GM21515 (cell line): ENCODE data around the gene RHBDL3.
"Not testable (repeated sequence)": the region's sequence is repeated elsewhere in the genome, so short reads cannot be mapped to it uniquely, and the experiment has no call there.

Experiments
- ATAC-seq: cut with Tn5 transposase; IDR thresholded peaks from one replicate; pipeline ENCODE4 v1.9.1; 2021; ENCODE audit not compliant: unreplicated experiment

The RHBDL3 gene

GRCh38 chr17:32323046-32323445, 57.4 kb downstream of the RHBDL3 start:
- ATAC-seq: no peak

- no peak for ATAC-seq
These were observed 58.3 kb downstream of the RHBDL3 start for GRCh38 chr17:32323811-32324491.

- ATAC-seq: no peak
These were observed 62.3 kb downstream of the RHBDL3 start for GRCh38 chr17:32327911-32328310.

GRCh38 chr17:32330147-32330546, 64.5 kb downstream of the RHBDL3 start:
- no peak for ATAC-seq

GRCh38 chr17:32331243-32332040, 65.8 kb downstream of the RHBDL3 start:
- ATAC-seq: no peak

GRCh38 chr17:32333187-32333586, 67.6 kb downstream of the RHBDL3 start:
- no peak for ATAC-seq

- ATAC-seq: no peak
These were observed 69.4 kb downstream of the RHBDL3 start for GRCh38 chr17:32335046-32335445.

- ATAC-seq: no peak
These were observed 70.1 kb downstream of the RHBDL3 start for GRCh38 chr17:32335687-32336086.

- no peak for ATAC-seq
These were observed 75.7 kb downstream of the RHBDL3 start for GRCh38 chr17:32341141-32341856.

GRCh38 chr17:32341857-32342602, 76.4 kb downstream of the RHBDL3 start, which contains the start of gene C17orf75:
Gene C17orf75, minus strand, starts transcription at chr17:32342173. Its CDS starts 34 bp downstream, at chr17:32342139.
- no peak for ATAC-seq

- ATAC-seq: no peak
These were observed 77.1 kb downstream of the RHBDL3 start for GRCh38 chr17:32342603-32343325.

- no peak for ATAC-seq
These were observed 80.4 kb downstream of the RHBDL3 start for GRCh38 chr17:32345951-32346600.

- no peak for ATAC-seq
These were observed 82.8 kb downstream of the RHBDL3 start for GRCh38 chr17:32348483-32348800.

- no peak for ATAC-seq
These were observed 83.8 kb downstream of the RHBDL3 start for GRCh38 chr17:32349503-32349853.

GRCh38 chr17:32349854-32350665, 84.4 kb downstream of the RHBDL3 start, which contains the start of gene ZNF207:
Gene ZNF207, plus strand, starts transcription at chr17:32350157. Its CDS starts 129 bp downstream, at chr17:32350286.
- peak; percentile 94 for ATAC-seq

GRCh38 chr17:32350666-32351418, 85.2 kb downstream of the RHBDL3 start:
- ATAC-seq: peak; percentile 18

- not testable (repeated sequence) for ATAC-seq
These were observed 87.1 kb downstream of the RHBDL3 start for GRCh38 chr17:32352734-32353133.

- no peak for ATAC-seq
These were observed 90.2 kb downstream of the RHBDL3 start for GRCh38 chr17:32355649-32356377.
